Ovary (tissue), 9 donors: Measurements from ENCODE around the gene ERMP1. TPM values are rescaled to one million over a fixed set of nuclear protein-coding genes. Genes with fewer than 3 reads are reported as not detected.

Experiments used
- DNase-seq, 5 donors: peaks; one replicate each; pipeline ENCODE4 v3.0.0-alpha.2; 2019 to 2020
- H3K27ac ChIP-seq, 2 donors: fragments of 200-600 bp; one replicate each; pipeline versions ENCODE4 v1.5.1 to v1.8.0; 2019 to 2022
- H3K27me3 ChIP-seq: fragments of 200-600 bp; one replicate; pipeline ENCODE4 v1.8.0; 2022
- H3K36me3 ChIP-seq: fragments of 200-600 bp; sonication (generic); one replicate; pipeline ENCODE4 v1.5.1; 2019
- H3K4me1 ChIP-seq: one replicate; pipeline ENCODE4 v1.8.1; 2013; ENCODE audit warnings: mild to moderate bottlenecking, moderate library complexity; ENCODE audit not compliant: insufficient read depth
- H3K4me3 ChIP-seq: fragments of 200-600 bp; sonication (generic); one replicate; pipeline ENCODE4 v1.5.1; 2017
- H3K9me3 ChIP-seq, 2 donors: fragments of 200-600 bp in 1 of 2; sonication (generic) in 1 of 2; one replicate each; pipeline versions ENCODE4 v1.5.1 to v1.8.1; 2013 to 2019; ENCODE audit warnings: mild to moderate bottlenecking in 1 of 2, moderate library complexity in 1 of 2
- EP300 ChIP-seq: sonication (generic); formaldehyde crosslinking; IDR thresholded peaks from one replicate; pipeline ENCODE4 v1.6.1; 2017; ENCODE audit warnings: antibody characterized with exemption
- POLR2A ChIP-seq: fragments of 450-650 bp; IDR thresholded peaks from one replicate; pipeline ENCODE4 v1.6.1; 2017; ENCODE audit warnings: antibody characterized with exemption, mild to moderate bottlenecking, moderate library complexity
- WGBS, 3 donors: extraction: QIAGEN DNeasy Blood & Tissue Kit in 1 of 3; methylation state at CpG; one replicate each; pipeline versions ENCODE4 v1.1.5 to v1.1.7; 2013 to 2017; 5-methylcytosine and 5-hydroxymethylcytosine counted together
- intact Hi-C, 4 donors: fragments of 100-400 bp; cut with DNase I; formaldehyde crosslinking; loops; one replicate each; pipeline versions ENCODE4 v1.11.0 to v1.15.1; 2022 to 2023
- polyA plus RNA-seq, 2 donors: library from polyadenylated mRNA; stranded (reverse); fragments of 200-250 nt in 1 of 2; fragments of 350-450 nt in 1 of 2; fragmentation: Illumina TruSeq in 1 of 2; extraction: RNeasy Lipid Tissue Mini Kit (QIAGEN cat#74804) in 1 of 2; gene quantifications; one replicate each; pipeline ENCODE4 v1.2.3, GENCODE V29; 2013 to 2014
- total RNA-seq, 7 donors: library from RNA; depleted of rRNA in 2 of 7; stranded (reverse); fragments of >200 nt in 2 of 7; fragmentation: NEBNext Ultra II Directional in 3 of 7; extraction: Animal tissue kit (Norgen Biotek cat#: 25700) in 3 of 7; gene quantifications; one replicate each; pipeline versions ENCODE4 v1.1.0 to v1.2.4, GENCODE V29; 2016 to 2023
- TF ChIP-seq, protein P1 (sequence below), 3 donors: fragments of 450-650 bp in 2 of 3; fragments of 200-600 bp in 1 of 3; IDR thresholded peaks; one replicate each; pipeline versions ENCODE4 v1.5.1 to v1.8.0; 2016 to 2022; ENCODE audit warnings: antibody characterized with exemption in 3 of 3, mild to moderate bottlenecking in 1 of 3
- donor health status: DM: no; HTN: no; CAD: no; lungs with moderate emphysema.
- donor health status: DM: no; HTN: no; CAD: no.
- donor health status: Bipolar disorder and iron deficiency.
- donor health status: DM: yes; HTN: yes; CAD: no.
- donor health status: DM: no; HTN: no; CAD: no.
- donor health status: DM: yes; HTN: yes; CAD: no.

The ERMP1 gene
- total and polyA plus RNA-seq, 9 donors, result 8.3 to 217 (median 14.8) TPM

DNA sequence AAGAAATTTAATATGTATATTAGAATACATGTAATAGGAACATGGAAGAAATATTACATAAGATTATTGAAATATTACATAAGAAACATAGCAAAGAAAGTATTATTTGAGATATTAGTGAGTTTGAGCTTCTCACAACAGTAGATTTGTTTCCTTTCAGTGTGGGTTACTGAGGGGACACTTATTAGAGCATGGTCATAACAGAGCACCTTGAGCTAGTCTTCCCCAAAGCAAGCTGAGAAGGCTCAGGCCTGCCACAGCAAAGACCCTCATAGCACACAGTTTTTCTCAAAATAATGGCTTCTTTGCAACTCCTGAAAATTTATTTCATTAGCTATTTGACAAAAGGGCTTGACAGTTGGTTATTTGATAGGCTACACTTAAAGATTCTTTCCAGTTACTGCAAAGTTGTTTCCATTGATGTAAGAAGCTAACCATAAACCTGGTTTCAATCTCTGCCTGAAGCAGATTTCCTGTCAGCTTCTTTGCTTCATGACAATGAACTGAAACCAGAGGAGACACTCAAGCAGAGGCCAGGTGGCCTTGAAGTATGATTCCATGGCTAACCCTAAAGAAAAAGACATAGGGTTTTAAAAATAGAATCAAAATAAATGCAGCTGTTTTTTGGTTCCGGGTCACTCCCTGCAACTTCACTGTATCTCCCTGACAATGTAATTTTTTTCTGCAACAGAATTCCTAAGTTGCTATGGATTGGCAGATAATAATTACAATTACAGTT, 68.6 kb downstream of the ERMP1 start:
- H3K36me3 ChIP-seq, result no peaks in the 10 kb centered on the region
- 29 to 42% (median 35%) methylated on average over 1 of the region's 1 CpG for WGBS, 3 donors
- H3K27me3 ChIP-seq, result no peaks in the 10 kb centered on the region
- intact Hi-C loops, result no loop called here
- no peak overlapping the region for H3K4me3 ChIP-seq
- TF ChIP-seq POLR2A (no peak), EP300 (no peak)
- TF ChIP-seq, protein P1, sequence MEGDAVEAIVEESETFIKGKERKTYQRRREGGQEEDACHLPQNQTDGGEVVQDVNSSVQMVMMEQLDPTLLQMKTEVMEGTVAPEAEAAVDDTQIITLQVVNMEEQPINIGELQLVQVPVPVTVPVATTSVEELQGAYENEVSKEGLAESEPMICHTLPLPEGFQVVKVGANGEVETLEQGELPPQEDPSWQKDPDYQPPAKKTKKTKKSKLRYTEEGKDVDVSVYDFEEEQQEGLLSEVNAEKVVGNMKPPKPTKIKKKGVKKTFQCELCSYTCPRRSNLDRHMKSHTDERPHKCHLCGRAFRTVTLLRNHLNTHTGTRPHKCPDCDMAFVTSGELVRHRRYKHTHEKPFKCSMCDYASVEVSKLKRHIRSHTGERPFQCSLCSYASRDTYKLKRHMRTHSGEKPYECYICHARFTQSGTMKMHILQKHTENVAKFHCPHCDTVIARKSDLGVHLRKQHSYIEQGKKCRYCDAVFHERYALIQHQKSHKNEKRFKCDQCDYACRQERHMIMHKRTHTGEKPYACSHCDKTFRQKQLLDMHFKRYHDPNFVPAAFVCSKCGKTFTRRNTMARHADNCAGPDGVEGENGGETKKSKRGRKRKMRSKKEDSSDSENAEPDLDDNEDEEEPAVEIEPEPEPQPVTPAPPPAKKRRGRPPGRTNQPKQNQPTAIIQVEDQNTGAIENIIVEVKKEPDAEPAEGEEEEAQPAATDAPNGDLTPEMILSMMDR (IDR thresholded peaks at IDR 0.05), result no peak
- no peak overlapping the region for H3K27ac ChIP-seq
- H3K4me1 ChIP-seq, result peaks cover 2% of the 10 kb centered on the region
- no peaks in the 10 kb centered on the region for H3K9me3 ChIP-seq
- no peak for DNase-seq

- intact Hi-C loops, result no loop called here
- TF ChIP-seq, protein P1 (IDR thresholded peaks at IDR 0.05), result no peak
- no peak for TF ChIP-seq POLR2A
- no peak for TF ChIP-seq EP300
- no peaks in the 10 kb centered on the region for H3K27me3 ChIP-seq
- no peak for DNase-seq
- no peak overlapping the region for H3K4me3 ChIP-seq
- H3K4me1 ChIP-seq, result no peaks in the 10 kb centered on the region
- H3K27ac ChIP-seq, result no peak overlapping the region
- H3K36me3 ChIP-seq, result no peaks in the 10 kb centered on the region
- no peaks in the 10 kb centered on the region for H3K9me3 ChIP-seq
- WGBS, 3 donors, result 90 to 98% (median 91%) methylated on average over 4 of the region's 4 CpGs
Observed at GRCh38 chr9:5762421-5762820, 70.5 kb downstream of the ERMP1 start.

GRCh38 chr9:5760338-5760737, 72.6 kb downstream of the ERMP1 start:
- no peak for TF ChIP-seq EP300
- TF ChIP-seq, protein P1 (IDR thresholded peaks at IDR 0.05), result no peak
- no peak for TF ChIP-seq POLR2A
- DNase-seq, result no peak
- H3K9me3 ChIP-seq, result no peaks in the 10 kb centered on the region
- H3K36me3 ChIP-seq, result no peaks in the 10 kb centered on the region
- H3K4me1 ChIP-seq, result peaks cover 3% of the 10 kb centered on the region
- WGBS, 3 donors, result 85 to 91% (median 85%) methylated on average over 1 of the region's 1 CpG
- no peak overlapping the region for H3K27ac ChIP-seq
- H3K27me3 ChIP-seq, result no peaks in the 10 kb centered on the region
- intact Hi-C loops, result no loop called here
- no peak overlapping the region for H3K4me3 ChIP-seq

- WGBS, 3 donors, result 40 to 48% (median 45%) methylated on average over 3 of the region's 3 CpGs
- no peak for DNase-seq
- H3K36me3 ChIP-seq, result no peaks in the 10 kb centered on the region
- H3K27ac ChIP-seq, result no peak overlapping the region
- no peak overlapping the region for H3K4me3 ChIP-seq
- no peaks in the 10 kb centered on the region for H3K27me3 ChIP-seq
- no peaks in the 10 kb centered on the region for H3K9me3 ChIP-seq
- peaks cover 3% of the 10 kb centered on the region for H3K4me1 ChIP-seq
- intact Hi-C loops, result no loop called here
- TF ChIP-seq POLR2A (no peak), EP300 (no peak)
- TF ChIP-seq, protein P1 (IDR thresholded peaks at IDR 0.05), result no peak
Observed at GRCh38 chr9:5756633-5757032, 76.3 kb downstream of the ERMP1 start.
